RKO (cell line): ENCODE measurements around the gene PTHLH.

Experiments
- DNase-seq: peaks from one replicate; pipeline ENCODE4 v3.0.0-alpha.2; 2016; ENCODE audit warnings: low spot score

The PTHLH gene

GRCh38 chr12:27937768-27938167, 34.8 kb downstream of the PTHLH start:
- DNase-seq, result no peak

- no peak for DNase-seq
These were observed 36.3 kb downstream of the PTHLH start for GRCh38 chr12:27936196-27936595.

- no peak for DNase-seq
These were observed 38.3 kb downstream of the PTHLH start for GRCh38 chr12:27934276-27934675.

- no peak for DNase-seq
These were observed 41.1 kb downstream of the PTHLH start for GRCh38 chr12:27931390-27931789.

- no peak for DNase-seq
These were observed 45.2 kb downstream of the PTHLH start for GRCh38 chr12:27927347-27927746.

- DNase-seq, result no peak
These were observed 48.0 kb downstream of the PTHLH start for GRCh38 chr12:27924350-27925135.

- DNase-seq, result no peak
These were observed 49.9 kb downstream of the PTHLH start for GRCh38 chr12:27922531-27923139.

- DNase-seq, result no peak
These were observed 52.8 kb downstream of the PTHLH start for GRCh38 chr12:27919671-27920235.

- no peak for DNase-seq
These were observed 57.0 kb downstream of the PTHLH start for GRCh38 chr12:27915536-27915935.

GRCh38 chr12:27915021-27915420, 57.5 kb downstream of the PTHLH start:
- DNase-seq, result no peak

GRCh38 chr12:27913999-27914614, 58.4 kb downstream of the PTHLH start:
- no peak for DNase-seq

- no peak for DNase-seq
These were observed 61.1 kb downstream of the PTHLH start for GRCh38 chr12:27911397-27911796.
